NCI-H446 treated with DMSO at 0.1 percent for 48 hours (cell line): ENCODE results near the gene SRSF10.
"Not testable (repeated sequence)": the region's sequence is repeated elsewhere in the genome, so short reads cannot be mapped to it uniquely, and the experiment has no call there.

Source experiments
- DNase-seq: peaks from one replicate; lab custom pipeline; 2025; lab: John Stamatoyannopoulos, UW

SRSF10 gene

GRCh38 chr1:23958810-23959460, 21.2 kb downstream of the SRSF10 start:
- peak; percentile 88 for DNase-seq

DNA sequence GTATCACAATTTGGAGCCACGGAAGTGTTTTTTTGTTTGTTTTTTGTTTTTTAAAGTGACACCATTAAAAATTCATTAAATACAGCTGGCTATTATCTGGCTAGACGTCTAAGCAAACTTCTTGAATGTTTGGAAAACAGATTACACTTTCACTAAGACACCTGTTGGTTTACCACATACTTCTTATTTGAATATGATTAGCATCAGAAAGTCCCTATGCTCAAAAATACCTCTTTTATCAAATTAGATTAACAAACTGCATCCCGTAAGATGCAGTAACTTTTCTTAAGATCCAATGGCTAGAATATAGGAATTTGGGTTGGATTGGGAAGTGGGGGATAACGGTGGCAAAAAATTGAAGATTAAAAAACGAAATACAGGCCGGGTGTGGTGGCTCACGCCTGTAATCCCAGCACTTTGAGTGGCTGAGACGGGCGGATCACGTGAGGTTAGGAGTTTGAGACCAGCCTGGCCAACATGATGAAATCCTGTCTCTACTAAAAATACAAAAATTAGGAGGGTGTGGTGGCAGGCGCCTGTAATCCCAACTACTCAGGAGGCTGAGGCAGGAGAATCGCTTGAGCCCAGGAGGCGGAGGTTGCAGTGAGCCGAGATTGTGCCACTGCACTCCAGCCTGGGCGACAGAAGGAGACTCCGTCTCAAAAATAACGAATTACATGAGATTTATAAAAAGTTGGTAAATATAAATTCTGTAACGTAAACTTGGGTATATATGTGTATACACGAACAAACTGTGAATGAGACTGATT, 21.9 kb downstream of the SRSF10 start:
- not testable (repeated sequence) for DNase-seq

- peak; percentile 85 for DNase-seq
Observed at GRCh38 chr1:23957096-23957495, 23.0 kb downstream of the SRSF10 start.

DNA sequence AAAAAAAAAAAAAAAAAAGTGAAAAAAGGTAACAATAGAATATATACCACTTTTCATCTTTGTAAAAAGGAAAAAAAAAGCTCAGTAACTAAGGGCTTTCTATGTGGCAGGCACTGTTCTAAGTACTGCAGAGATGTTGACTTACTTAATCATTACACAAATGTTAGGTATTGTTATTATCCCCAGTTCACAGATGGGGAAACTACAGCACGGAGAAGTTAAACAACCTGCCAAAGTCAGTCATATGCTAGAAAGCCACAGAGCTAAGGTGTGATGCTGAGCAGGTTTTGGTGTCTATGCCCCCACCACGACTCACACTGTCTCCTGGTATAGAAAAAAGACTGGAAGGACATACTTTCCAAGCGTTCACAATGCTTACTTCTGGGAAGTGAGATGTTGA, 27.1 kb downstream of the SRSF10 start:
- no peak for DNase-seq

DNA sequence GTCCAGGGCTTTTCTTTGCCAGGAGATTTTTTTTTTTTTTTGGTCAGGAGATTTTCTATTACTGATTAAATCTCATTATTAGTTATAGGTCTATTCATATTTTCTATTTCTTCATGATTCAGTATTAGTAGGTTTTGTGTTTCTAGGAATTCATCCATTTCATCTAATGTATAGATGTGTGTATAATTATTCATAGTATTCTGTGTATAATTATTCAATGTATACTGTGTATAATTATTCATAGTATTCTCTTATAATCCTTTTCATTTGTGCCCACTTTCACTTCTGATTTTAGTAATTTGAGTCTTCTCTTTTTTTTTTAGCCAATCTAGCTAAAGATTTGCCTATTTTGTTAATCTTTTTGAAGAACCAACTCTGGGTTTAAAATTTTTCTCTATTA, 32.8 kb downstream of the SRSF10 start:
- no peak for DNase-seq

DNA sequence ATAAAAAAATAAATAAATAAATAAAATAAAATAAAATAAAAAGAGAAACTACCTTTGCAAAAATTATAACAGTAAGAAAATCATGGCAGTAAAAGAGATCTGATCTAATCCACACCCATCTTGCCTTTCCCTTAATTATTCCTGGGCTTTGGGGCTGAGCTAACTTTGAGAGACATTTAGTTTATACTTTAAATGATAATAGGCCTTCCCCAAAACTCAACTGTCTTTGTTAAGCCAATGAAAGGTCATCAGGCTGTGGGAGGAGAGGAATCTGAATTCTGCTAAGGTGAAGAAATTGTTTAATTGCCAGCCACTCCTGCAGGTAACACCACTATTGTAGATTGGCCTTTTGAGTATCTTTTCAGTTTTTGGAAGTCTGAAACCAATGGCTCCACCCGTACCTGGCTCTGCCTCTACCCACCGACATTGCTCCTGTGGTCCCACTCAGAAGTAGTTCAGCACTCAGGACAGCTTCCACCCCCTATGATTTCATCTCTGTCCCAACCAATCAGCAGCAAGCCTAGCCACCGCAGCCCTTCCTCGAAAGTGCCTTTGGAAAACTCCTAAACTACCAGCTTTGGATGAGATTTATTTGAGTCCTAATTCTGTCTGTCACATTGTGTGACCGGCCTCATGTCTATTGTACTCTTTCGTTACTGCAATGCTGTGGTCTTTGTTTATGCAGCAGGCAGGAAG, 43.5 kb downstream of the SRSF10 start:
- DNase-seq: no peak

- DNase-seq: no peak
Observed at GRCh38 chr1:23931491-23931880, 48.6 kb downstream of the SRSF10 start.

DNA sequence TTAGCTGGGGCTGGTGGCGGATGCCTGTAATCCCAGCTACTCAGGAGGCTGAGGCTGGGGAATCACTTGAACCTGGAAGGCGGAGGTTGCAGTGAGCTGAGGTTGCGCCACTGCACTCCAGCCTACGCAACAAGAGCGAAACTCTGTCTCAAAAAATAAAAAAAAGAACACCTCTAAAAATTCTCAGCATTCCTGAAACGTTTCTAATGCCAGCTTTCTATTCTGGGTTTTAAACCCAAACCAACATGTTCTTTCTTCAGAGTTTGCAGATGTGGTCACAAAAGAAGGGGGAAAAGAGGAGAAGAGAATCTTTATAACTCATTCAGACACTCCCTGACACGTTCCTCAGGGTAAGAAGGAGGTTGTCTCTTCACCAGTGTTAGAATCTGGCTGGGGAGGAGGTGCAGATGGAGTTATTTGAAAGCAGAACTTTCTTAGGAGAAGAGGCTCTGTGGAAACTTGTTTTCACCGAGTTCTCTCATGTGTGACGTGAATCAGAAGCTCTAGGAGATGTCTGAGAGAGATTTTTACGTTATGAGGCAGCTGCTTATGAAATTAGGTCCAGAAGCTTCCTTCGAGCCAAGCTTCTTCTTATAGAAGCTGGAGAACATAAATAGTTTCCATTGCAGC, 49.2 kb downstream of the SRSF10 start:
- DNase-seq: no peak

DNA sequence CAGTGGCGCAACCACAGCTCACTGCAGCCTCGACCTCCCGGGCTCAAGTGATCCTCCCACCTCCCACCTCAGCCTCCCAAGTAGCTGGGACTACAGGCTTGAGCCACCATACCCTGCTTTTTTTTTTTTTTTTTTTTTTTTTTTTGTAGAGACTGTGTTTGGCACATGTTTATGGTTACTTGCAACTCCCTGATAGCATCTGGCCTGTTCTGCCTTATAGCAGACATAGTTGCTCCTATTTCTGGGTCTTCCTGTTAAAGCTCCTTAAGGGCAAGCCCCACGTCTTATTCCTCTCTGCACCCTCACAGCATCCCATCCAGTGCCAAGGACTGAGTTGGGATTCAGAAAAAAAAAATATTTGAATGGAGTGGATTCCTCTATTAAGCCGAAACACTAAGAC, 49.9 kb downstream of the SRSF10 start:
- DNase-seq: no peak

- no peak for DNase-seq
Observed at GRCh38 chr1:23928789-23929188, 51.3 kb downstream of the SRSF10 start.

- no peak for DNase-seq
Observed at GRCh38 chr1:23927097-23927496, 53.0 kb downstream of the SRSF10 start.

DNA sequence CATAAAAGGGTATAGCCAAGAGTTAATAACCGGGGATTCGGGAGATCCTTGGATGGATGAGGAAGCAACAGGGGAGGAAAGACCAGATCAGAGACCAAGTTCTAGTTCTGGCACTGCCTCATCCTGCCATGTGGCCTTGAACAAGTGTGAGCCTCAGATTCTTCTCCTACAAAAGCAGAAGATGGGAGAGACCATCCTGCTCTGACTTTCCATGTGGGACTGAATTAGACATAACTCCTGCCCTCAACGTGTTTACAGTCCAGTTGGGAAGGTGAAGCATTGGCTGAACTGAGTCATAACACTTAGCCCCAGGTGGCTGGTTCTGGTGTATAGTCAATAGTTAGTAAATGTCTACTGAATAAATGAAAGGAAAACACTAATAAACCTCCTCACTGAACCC, 54.8 kb downstream of the SRSF10 start:
- no peak for DNase-seq

- no peak for DNase-seq
Observed at GRCh38 chr1:23924601-23925000, 55.5 kb downstream of the SRSF10 start.

GRCh38 chr1:23923592-23924499, 56.3 kb downstream of the SRSF10 start:
- no peak for DNase-seq

DNA sequence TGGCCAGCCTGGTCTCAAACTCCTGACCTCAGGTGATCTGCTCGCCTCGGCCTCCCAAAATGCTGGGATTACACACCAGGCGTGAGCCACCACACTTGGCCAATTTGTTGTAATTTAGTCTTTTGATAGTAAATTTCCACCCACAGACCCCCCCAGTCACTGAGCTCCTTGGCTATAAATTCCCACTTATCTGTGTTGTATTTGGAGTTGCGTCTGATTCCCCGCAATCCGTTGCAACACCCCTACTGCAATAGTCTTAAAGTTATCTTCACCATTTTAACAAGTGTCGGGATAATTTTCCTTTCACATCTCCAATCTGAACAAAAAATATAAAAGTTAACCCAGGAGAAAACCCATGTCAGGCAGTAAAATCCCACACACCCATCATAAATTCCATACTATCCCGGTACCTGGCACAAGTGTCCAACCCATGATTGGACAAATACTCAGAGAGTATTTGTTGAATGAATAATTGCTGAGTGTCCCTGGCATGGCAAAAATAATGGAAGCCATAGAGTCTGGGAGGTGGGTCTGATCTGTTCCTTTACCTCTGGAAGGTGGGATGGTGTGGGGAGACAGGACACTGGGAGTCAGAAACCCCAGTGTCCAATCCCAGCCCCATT, 57.7 kb downstream of the SRSF10 start:
- no peak for DNase-seq

GRCh38 chr1:23916209-23917131, 63.7 kb downstream of the SRSF10 start:
- peak; percentile 16 for DNase-seq

- no peak for DNase-seq
Observed at GRCh38 chr1:23915466-23915865, 64.7 kb downstream of the SRSF10 start.

- no peak for DNase-seq
Observed at GRCh38 chr1:23914921-23915320, 65.2 kb downstream of the SRSF10 start.
